Measurements from ENCODE around the gene PLEKHN1. TPM values are rescaled to one million over a fixed set of nuclear protein-coding genes. Genes with fewer than 3 reads are reported as not detected.

PLEKHN1 gene
- total and polyA plus RNA-seq, 2 of the 4 experiments (the other 2 are of a cell fraction) = 0.54 to 2.1 TPM

- no peak for ATAC-seq (ENCODE audit: low read depth)
- no peak overlapping the region for H2AFZ ChIP-seq (replicated peaks; ENCODE audit: low read length, poor library complexity)
- H2BK20ac ChIP-seq (ENCODE audit: low read depth, low read length) = no peak overlapping the region
- no peak overlapping the region for H2BK15ac ChIP-seq (ENCODE audit: low read depth, low read length)
- H4K5ac ChIP-seq (ENCODE audit: low read depth, low read length) = no peak overlapping the region
- no peak overlapping the region for H2BK120ac ChIP-seq (ENCODE audit: low read depth, low read length)
- no peak overlapping the region for H2AK9ac ChIP-seq (replicated peaks; ENCODE audit: low read depth, low read length, poor library complexity)
- no peak overlapping the region for H4K91ac ChIP-seq (ENCODE audit: insufficient read depth, low read depth, low read length)
- H3K23ac ChIP-seq (ENCODE audit: low read depth, low read length) = no peak overlapping the region
- H3K9me3 ChIP-seq (ENCODE audit: control insufficient read depth, insufficient read depth, low read length) = no peaks in the 10 kb centered on the region
- TF ChIP-seq RAD21 (IDR thresholded peaks at IDR 0.05; ENCODE audit: low read length) = no peak
- TF ChIP-seq NFE2L2 (IDR thresholded peaks at IDR 0.05; ENCODE audit: low read depth, low read length) = no peak
- no peak for TF ChIP-seq RCOR1 (IDR thresholded peaks at IDR 0.05; ENCODE audit: insufficient replicate concordance, low read length)
- no peak for TF ChIP-seq POLR2A (IDR thresholded peaks at IDR 0.05; ENCODE audit: low read depth, low read length)
- TF ChIP-seq CHD1 (IDR thresholded peaks at IDR 0.05; ENCODE audit: low read depth, low read length) = no peak
- no peak for TF ChIP-seq MAZ (IDR thresholded peaks at IDR 0.05; ENCODE audit: borderline replicate concordance, low read depth, low read length)
- no peak for TF ChIP-seq USF2 (IDR thresholded peaks at IDR 0.05; ENCODE audit: low read depth, low read length)
- no peak for TF ChIP-seq SMC3 (IDR thresholded peaks at IDR 0.05; ENCODE audit: low read depth, low read length)
- TF ChIP-seq FOS (IDR thresholded peaks at IDR 0.05; ENCODE audit: low read depth, low read length) = no peak
- no peak for TF ChIP-seq BHLHE40 (IDR thresholded peaks at IDR 0.05; ENCODE audit: low read depth, low read length)
- no peak for TF ChIP-seq RFX5 (IDR thresholded peaks at IDR 0.05; ENCODE audit: low read depth, low read length)
- TF ChIP-seq CEBPB (IDR thresholded peaks at IDR 0.05; ENCODE audit: low read depth, low read length) = no peak
- H2BK5ac ChIP-seq (ENCODE audit: low read depth, low read length, poor library complexity, severe bottlenecking) = no peak overlapping the region
- dilution Hi-C loops (cut with HindIII; ENCODE audit: low sequenced_read_pairs, unreplicated experiment) (no loop called here), in situ Hi-C loops (cut with MboI; ENCODE audit: low sequenced_read_pairs) (no loop called here), intact Hi-C loops (cut with micrococcal nuclease) (no loop called here)
- H3K4me2 ChIP-seq (ENCODE audit: low read depth, low read length) = no peak overlapping the region
- peaks cover 10% of the 10 kb centered on the region for H4K20me1 ChIP-seq (ENCODE audit: insufficient read depth, low read length)
- H4K8ac ChIP-seq (ENCODE audit: low read depth in 2 of 2, low read length in 2 of 2) = no peak overlapping the region
- no peaks in the 10 kb centered on the region for H3K9me1 ChIP-seq (ENCODE audit: insufficient read depth, low read length)
- H3K4me3 ChIP-seq (ENCODE audit: insufficient read depth, low read depth, low read length) = no peak overlapping the region
- DNase-seq = no peak
- no peaks in the 10 kb centered on the region for H3K27me3 ChIP-seq (ENCODE audit: control insufficient read depth, insufficient read depth, low read length)
- 68% methylated on average over 28 of the region's 37 CpGs; no CpG with 5 or more reads in 1 of the 2 experiments for WGBS, 2 experiments (ENCODE audit: extremely low coverage in 2 of 2, insufficient read length in 1 of 2)
- ChIA-PET POLR2A (ENCODE audit: unreplicated experiment) (no interaction called here), CTCF (no interaction called here)
- H3K9ac ChIP-seq (ENCODE audit: low read depth, low read length) = no peak overlapping the region
- BruUV-seq (replicated peaks) = no TSS peak
- H3K18ac ChIP-seq (ENCODE audit: low read depth, low read length) = no peak overlapping the region
- H2AK5ac ChIP-seq (ENCODE audit: low read depth, low read length) = no peak overlapping the region
- H3K56ac ChIP-seq (ENCODE audit: extremely low read depth, insufficient read depth, low read length) = no peak overlapping the region
- peaks cover 8% of the 10 kb centered on the region for H3K36me3 ChIP-seq (ENCODE audit: control insufficient read depth, insufficient read depth, low read length)
- H3K27ac ChIP-seq (ENCODE audit: insufficient read depth, low read length) = no peak overlapping the region
- peaks cover 15% of the 10 kb centered on the region for H3K4me1 ChIP-seq (ENCODE audit: control insufficient read depth, insufficient read depth, low read length)
- no peak overlapping the region for H3K4ac ChIP-seq (ENCODE audit: low read depth, low read length)
- no peak overlapping the region for H3K14ac ChIP-seq (replicated peaks; ENCODE audit: low read depth, low read length)
- no peaks in the 10 kb centered on the region for H3K79me1 ChIP-seq (ENCODE audit: low read depth in 1 of 2, low read length in 2 of 2)
Observed at GRCh38 chr1:934991-935750, 31.1 kb upstream of the PLEKHN1 start.
